ENCODE data around the gene GAPVD1. TPM values are rescaled to one million over a fixed set of nuclear protein-coding genes. Genes with fewer than 3 reads are reported as not detected.
"Not testable (repeated sequence)": the region's sequence is repeated elsewhere in the genome, so short reads cannot be mapped to it uniquely, and the experiment has no call there.

GAPVD1 gene
- total and polyA plus RNA-seq, 2 of the 13 experiments (the other 11 are each of a cell fraction or from before 2014, with no cell fraction given): 11.1 to 33.2 TPM

GRCh38 chr9:125284855-125285254 lies 23.2 kb downstream of the GAPVD1 start:
- Histone ChIP-seq H3K4me2 (ENCODE audit: low read depth, low read length) (no peak overlapping the region), H3K9me3 (ENCODE audit: low read length) (no peaks in the 10 kb centered on the region), H3K4me1 (ENCODE audit: insufficient read depth, low read length) (peaks cover 30% of the 10 kb centered on the region), H3K36me3 (replicated peaks in 1 of 2; ENCODE audit: control insufficient read depth in 1 of 2, insufficient read depth in 2 of 2, low read length in 2 of 2) (peaks cover 0 to 5% of the 10 kb centered on the region in 2 experiments; a peak in 2 of 5 replicates), H3K4me3 (replicated peaks in 1 of 3; ENCODE audit: insufficient read depth in 1 of 3, low read depth in 2 of 3, low read length in 3 of 3) (no peak overlapping the region), H3K79me2 (ENCODE audit: insufficient read depth, low read length) (peaks cover 70% of the 10 kb centered on the region), H3K27me3 (ENCODE audit: control insufficient read depth in 1 of 2, insufficient read depth in 2 of 2, low read length in 2 of 2) (no peaks in the 10 kb centered on the region), H2AFZ (ENCODE audit: low read length) (no peak overlapping the region), H4K20me1 (ENCODE audit: insufficient read depth, low read length) (peaks cover 4% of the 10 kb centered on the region; the same call in 1 of the 2 replicates), H3K27ac (ENCODE audit: extremely low read length, insufficient read depth, low read length) (no peak overlapping the region), H3K9ac (ENCODE audit: insufficient read depth, low read depth, low read length) (no peak overlapping the region)
- intact Hi-C loops (cut with micrococcal nuclease; ENCODE audit: unreplicated experiment) (no loop called here), in situ Hi-C loops (cut with HindIII; ENCODE audit: extremely low pct_ligation_motif_present, low pct_unique_long_range_greater_than_20kb) (no loop called here)
- TF ChIP-seq CEBPB (IDR thresholded peaks at IDR 0.05; ENCODE audit: borderline replicate concordance, low read depth, low read length) (no peak), NCOA2 (CRISPR knock-in tag; IDR thresholded peaks at IDR 0.05) (no peak), GPN1 (CRISPR knock-in tag; IDR thresholded peaks at IDR 0.05; ENCODE audit: borderline replicate concordance) (no peak)
- 98% methylated on average over 3 of the region's 3 CpGs for WGBS (ENCODE audit: low lambda C conversion rate)
- ChIA-PET CTCF (ENCODE audit: low intra/inter-chr PET ratio, low total read pairs) (no interaction called here), POLR2A (interaction anchor here (0.7 to 1.0 kb wide), 2 partner anchors 12 kb away, joined by 3 read pairs; no protein-coding TSS in a partner anchor)
- DNase-seq (ENCODE audit: low spot score) (no peak), FAIRE-seq (no peak), ATAC-seq (no peak)
- BruUV-seq (replicated peaks): no TSS peak

GRCh38 chr9:125286935-125287433 lies 25.4 kb downstream of the GAPVD1 start:
- intact Hi-C loops (cut with micrococcal nuclease; ENCODE audit: unreplicated experiment); H3K4me2 ChIP-seq (ENCODE audit: low read depth, low read length); H2AFZ ChIP-seq (ENCODE audit: low read length); FAIRE-seq; DNase-seq (ENCODE audit: low spot score); in situ Hi-C loops (cut with HindIII; ENCODE audit: extremely low pct_ligation_motif_present, low pct_unique_long_range_greater_than_20kb); H3K27me3 ChIP-seq (ENCODE audit: control insufficient read depth in 1 of 2, insufficient read depth in 2 of 2, low read length in 2 of 2); BruUV-seq (replicated peaks); H3K27ac ChIP-seq (ENCODE audit: extremely low read length, insufficient read depth, low read length); H3K9me3 ChIP-seq (ENCODE audit: low read length); H3K4me3 ChIP-seq (replicated peaks in 1 of 3; ENCODE audit: insufficient read depth in 1 of 3, low read depth in 2 of 3, low read length in 3 of 3); CTCF ChIA-PET (ENCODE audit: low intra/inter-chr PET ratio, low total read pairs); ATAC-seq; H3K36me3 ChIP-seq (replicated peaks in 1 of 2; ENCODE audit: control insufficient read depth in 1 of 2, insufficient read depth in 2 of 2, low read length in 2 of 2); H3K9ac ChIP-seq (ENCODE audit: insufficient read depth, low read depth, low read length): not testable (repeated sequence)
- 97% methylated on average over 7 of the region's 7 CpGs for WGBS (ENCODE audit: low lambda C conversion rate)
- POLR2A ChIA-PET: interaction anchor here (1.2 kb wide), 1 partner anchor 10 kb away, joined by 3 read pairs; no protein-coding TSS in a partner anchor
- peaks cover 67% of the 10 kb centered on the region for H3K79me2 ChIP-seq (ENCODE audit: insufficient read depth, low read length)
- H3K4me1 ChIP-seq (ENCODE audit: insufficient read depth, low read length): peaks cover 36% of the 10 kb centered on the region
- H4K20me1 ChIP-seq (ENCODE audit: insufficient read depth, low read length): peaks cover 10% of the 10 kb centered on the region
